Urinary bladder (tissue), 2 donors: ENCODE results near the gene IQCH. TPM values are rescaled to one million over a fixed set of nuclear protein-coding genes. Genes with fewer than 3 reads are reported as not detected.

Source experiments
- polyA plus RNA-seq: library from polyadenylated mRNA; stranded (reverse); fragments of 200-250 nt; gene quantifications from one replicate; pipeline ENCODE4 v1.2.3, GENCODE V29; 2013
- total RNA-seq: library from RNA; depleted of rRNA; stranded (reverse); fragments of >200 nt; gene quantifications from one replicate; pipeline ENCODE4 v1.2.3, GENCODE V29; 2014
- donor health status: healthy.

The IQCH gene
- total and polyA plus RNA-seq, 2 donors: 0.22 to 4.8 TPM

Other genes with a start within 250 kb of the IQCH start
- 31.2 TPM for gene SMAD3, start 189.2 kb upstream of the IQCH start, total RNA-seq
- 28.3 TPM for gene SMAD3, start 189.2 kb upstream of the IQCH start, polyA plus RNA-seq
- 27.3 TPM for gene AAGAB, start 125 bp upstream of the IQCH start, total RNA-seq
- gene AAGAB, start 125 bp upstream of the IQCH start, polyA plus RNA-seq: 21.5 TPM